Prostate gland (tissue), 2 donors: Measurements from ENCODE around the gene COPS7A. TPM values are rescaled to one million over a fixed set of nuclear protein-coding genes. Genes with fewer than 3 reads are reported as not detected.
A peak's percentile ranks its signal among the peaks of the same experiment; 100 is the strongest.

Experiments
- DNase-seq: peaks from one replicate; pipeline ENCODE4 v3.0.0-alpha.2; 2019; ENCODE audit warnings: low spot score
- H3K27ac ChIP-seq, 2 donors: fragments of 200-600 bp; sonication (generic); 2 replicates each; pipeline ENCODE4 v1.5.1; 2017 to 2019
- H3K27me3 ChIP-seq: fragments of 200-600 bp; sonication (generic); replicated peaks from 2 replicates; pipeline ENCODE4 v1.5.1; 2019; ENCODE audit not compliant: insufficient read depth
- H3K36me3 ChIP-seq, 2 donors: fragments of 200-600 bp; sonication (generic); 1 replicate in 1 of 2; 2 replicates in 1 of 2; pipeline versions ENCODE4 v1.5.1 to v1.8.1; 2017 to 2019
- H3K4me1 ChIP-seq: fragments of 200-600 bp; sonication (generic); replicated peaks from 2 replicates; pipeline ENCODE4 v1.5.1; 2019
- H3K4me3 ChIP-seq, 2 donors: fragments of 200-600 bp; sonication (generic); 2 replicates each; pipeline ENCODE4 v1.5.1; 2017 to 2019
- H3K9me3 ChIP-seq: fragments of 200-600 bp; sonication (generic); 2 replicates; pipeline ENCODE4 v1.5.1; 2017
- CTCF ChIP-seq, 4 experiments: fragments of 200-600 bp in 2 of 4; fragments of 450-650 bp in 2 of 4; sonication (generic) in 2 of 4; IDR thresholded peaks; 1 replicate in 3 of 4; 2 replicates in 1 of 4; pipeline ENCODE4 v1.5.1; 2016 to 2019; ENCODE audit warnings: antibody characterized with exemption in 4 of 4, mild to moderate bottlenecking in 2 of 4, moderate library complexity in 2 of 4
- POLR2A ChIP-seq: fragments of 450-650 bp; IDR thresholded peaks from one replicate; pipeline ENCODE4 v1.6.1; 2016; ENCODE audit warnings: antibody characterized with exemption, mild to moderate bottlenecking
- POLR2AphosphoS5 ChIP-seq: sonication (generic); formaldehyde crosslinking; IDR thresholded peaks from one replicate; pipeline ENCODE4 v1.6.1; 2017; ENCODE audit warnings: antibody characterized with exemption
- WGBS: methylation state at CpG from one replicate; pipeline ENCODE4 v1.1.5; 2018; 5-methylcytosine and 5-hydroxymethylcytosine counted together
- intact Hi-C: fragments of 100-400 bp; cut with DNase I; formaldehyde crosslinking; loops from one replicate; pipeline ENCODE4 v1.14.2; 2022
- total RNA-seq, 2 donors: library from RNA; depleted of rRNA; stranded (reverse); fragments of >200 nt; gene quantifications; one replicate each; pipeline ENCODE4 v1.1.0, GENCODE V29; 2016

Gene COPS7A
- total RNA-seq, 2 donors from 2014 or later = 92.0 to 92.6 TPM

GRCh38 chr12:6688543-6688998, 35.3 kb upstream of the COPS7A start:
- H3K9me3 ChIP-seq = no peaks in the 10 kb centered on the region
- H3K36me3 ChIP-seq = no peaks in the 10 kb centered on the region
- intact Hi-C loops = loop anchor here (5.0 kb wide), 1 partner anchor 71 kb away; no protein-coding TSS in a partner anchor
- no peaks in the 10 kb centered on the region for H3K27me3 ChIP-seq
- peak; percentile 8 for DNase-seq
- peak overlapping the region; percentile 90 to 94 for H3K27ac ChIP-seq
- 0% methylated on average over 13 of the region's 13 CpGs for WGBS
- peak overlapping the region; percentile 61 to 81 for H3K4me3 ChIP-seq
- TF ChIP-seq POLR2A (no peak), POLR2AphosphoS5 (no peak), CTCF (IDR thresholded peaks at IDR 0.05) (no peak)
- H3K4me1 ChIP-seq = no peaks in the 10 kb centered on the region

DNA sequence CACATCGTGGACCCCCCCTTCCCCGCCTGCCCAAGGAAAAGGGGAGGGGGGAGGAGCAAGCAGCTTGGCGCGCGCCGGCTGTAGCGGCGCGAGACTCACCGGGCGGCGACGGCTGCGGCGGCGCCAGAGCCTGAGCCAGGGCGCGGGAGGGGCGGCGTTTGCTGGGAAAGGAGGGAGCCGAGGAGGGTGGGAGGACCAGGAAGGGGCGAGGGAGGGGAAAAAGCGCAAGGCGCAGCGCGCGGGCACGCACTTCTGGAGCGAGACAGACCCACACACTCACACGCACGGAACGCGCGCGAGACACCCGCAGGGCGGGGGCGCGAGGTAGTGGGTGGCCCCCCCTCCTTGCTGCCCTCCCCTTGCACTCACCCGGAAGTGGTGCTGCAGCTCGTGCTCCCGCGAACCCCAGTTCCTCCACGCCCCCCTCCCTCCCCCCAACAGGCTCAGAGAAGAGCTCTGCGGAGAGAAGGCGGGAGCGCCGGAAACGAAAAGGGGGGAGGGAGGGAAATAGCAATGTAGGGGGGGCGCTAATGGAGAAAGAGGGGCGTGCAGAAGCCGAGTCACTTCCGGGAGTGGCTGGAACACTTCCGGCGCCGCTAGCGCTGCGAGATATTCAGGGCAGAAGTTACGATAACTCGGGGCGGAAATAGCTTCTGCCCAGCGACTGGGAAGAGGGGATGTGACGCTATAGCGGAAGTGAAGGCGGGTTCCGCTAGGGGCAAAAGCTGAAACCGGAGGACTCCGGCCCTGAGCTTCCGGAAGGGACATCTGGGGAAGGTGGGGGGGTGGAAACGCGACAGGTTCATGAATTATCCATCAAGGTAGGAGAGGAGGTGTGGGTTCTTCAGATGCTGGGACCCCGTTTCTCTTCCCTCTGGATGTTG, 34.6 kb upstream of the COPS7A start, which contains the start of gene ZNF384:
Gene ZNF384, minus strand, starts transcription at position 377 of the 884 bp plus-strand sequence. CDS start 9,855 bp downstream, outside the sequence.
- under 1% methylated on average over 72 of the region's 72 CpGs for WGBS
- H3K27me3 ChIP-seq = no peaks in the 10 kb centered on the region
- no peaks in the 10 kb centered on the region for H3K9me3 ChIP-seq
- TF ChIP-seq CTCF (IDR thresholded peaks at IDR 0.05) (peak in 2 of 4 experiments; percentile 53 to 79), POLR2A (peak; percentile 27), POLR2AphosphoS5 (peak; percentile 98)
- H3K36me3 ChIP-seq = no peaks in the 10 kb centered on the region
- H3K4me1 ChIP-seq = no peaks in the 10 kb centered on the region
- intact Hi-C loops = loop anchor here (1.0 to 5.0 kb wide), 3 partner anchors 26 to 72 kb away; partner anchors contain the start of genes COPS7A and ING4
- H3K4me3 ChIP-seq = peak within 1 kb of the TSS; percentile 61 to 81
- peak; percentile 99 for DNase-seq
- H3K27ac ChIP-seq = peak within 1 kb of the TSS; percentile 90 to 94

DNA sequence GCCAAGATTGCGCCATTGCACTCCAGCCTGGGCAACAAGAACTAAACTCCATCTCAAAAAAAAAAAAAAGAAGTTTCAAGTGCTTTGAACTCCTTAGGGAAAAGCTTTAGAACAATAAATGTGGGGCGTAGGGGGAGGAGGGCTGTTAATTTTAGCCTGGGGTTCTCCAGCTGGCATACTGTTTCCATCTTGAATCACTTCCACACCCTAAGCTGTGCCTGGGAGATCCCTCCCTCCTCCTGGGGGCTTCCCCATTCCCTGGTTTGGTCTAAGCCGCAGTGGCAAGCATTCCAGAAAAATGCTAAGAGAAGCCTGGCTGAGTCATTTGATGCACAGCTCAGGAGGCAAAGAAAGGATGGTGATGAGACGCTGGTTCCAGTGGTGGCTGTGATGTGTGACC, 32.4 kb upstream of the COPS7A start:
- H3K36me3 ChIP-seq = no peaks in the 10 kb centered on the region

DNA sequence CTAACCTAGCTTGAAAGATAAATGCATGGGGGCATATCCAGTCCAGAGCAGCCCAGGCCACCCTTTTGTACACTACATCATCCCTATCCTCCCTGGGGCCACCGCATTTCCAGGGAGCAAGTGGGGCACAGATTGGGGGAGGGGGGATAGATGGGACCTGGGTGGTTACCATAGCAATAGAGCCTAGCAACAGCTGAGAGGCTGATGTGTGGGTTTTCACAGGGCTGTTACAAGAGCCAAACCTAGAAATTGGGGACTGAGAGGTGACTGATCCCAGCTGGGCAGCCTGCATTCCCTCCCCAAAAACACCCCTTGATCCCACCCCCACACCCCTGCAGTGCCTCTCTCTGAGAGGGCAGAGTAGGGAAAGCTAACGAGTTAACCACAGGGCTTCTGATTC, 31.0 kb upstream of the COPS7A start:
- Histone ChIP-seq H3K27ac (no peak overlapping the region), H3K36me3 (no peaks in the 10 kb centered on the region), H3K4me3 (no peak overlapping the region), H3K4me1 (no peaks in the 10 kb centered on the region), H3K9me3 (no peaks in the 10 kb centered on the region), H3K27me3 (no peaks in the 10 kb centered on the region)
- TF ChIP-seq CTCF (IDR thresholded peaks at IDR 0.05) (no peak), POLR2A (no peak), POLR2AphosphoS5 (no peak)
- intact Hi-C loops = no loop called here
- DNase-seq = no peak
- WGBS = 63% methylated on average over 2 of the region's 2 CpGs

More for the DNA sequence above, 32.4 kb upstream of the COPS7A start:
- WGBS = 76% methylated on average over 4 of the region's 4 CpGs
- Histone ChIP-seq H3K9me3 (no peaks in the 10 kb centered on the region), H3K4me3 (no peak overlapping the region), H3K4me1 (no peaks in the 10 kb centered on the region), H3K27ac (no peak overlapping the region), H3K27me3 (no peaks in the 10 kb centered on the region)
- intact Hi-C loops = no loop called here
- no peak for TF ChIP-seq CTCF (IDR thresholded peaks at IDR 0.05)
- no peak for TF ChIP-seq POLR2A
- TF ChIP-seq POLR2AphosphoS5 = no peak
- no peak for DNase-seq
